K562 (cell line): ENCODE data around the gene RNF40. TPM values are rescaled to one million over a fixed set of nuclear protein-coding genes. Genes with fewer than 3 reads are reported as not detected.
A peak's percentile ranks its signal among the peaks of the same experiment; 100 is the strongest.

Source experiments
- MCM7 ChIP-seq, 2 experiments: fragments of 450-650 bp; IDR thresholded peaks; 2 replicates each; pipeline ENCODE4 v1.6.1; 2016 to 2018
- NR1H2 ChIP-seq: sonication (generic); formaldehyde crosslinking; IDR thresholded peaks from 2 replicates; pipeline ENCODE4 v1.4.0; 2020; ENCODE audit warnings: mild to moderate bottlenecking, missing genetic modification reagents
- RBBP5 ChIP-seq: fragments of 200-600 bp; sonication (generic); IDR thresholded peaks from 2 replicates; pipeline ENCODE4 v1.6.1; 2012; ENCODE audit warnings: borderline replicate concordance, mild to moderate bottlenecking, low read length, control low read depth, inconsistent platforms; ENCODE audit not compliant: insufficient read depth, poor library complexity, severe bottlenecking
- RHOXF2B ChIP-seq: fragments of 250-450 bp; sonication (Bioruptor Pico); conservative IDR thresholded peaks from 2 replicates; pipeline ENCODE4 v1.5.1; 2021
- SMARCE1 ChIP-seq: fragments of 450-650 bp; IDR thresholded peaks from 2 replicates; pipeline ENCODE4 v1.7.1; 2016; ENCODE audit warnings: mild to moderate bottlenecking
- ZNF282 ChIP-seq: sonication (generic); formaldehyde crosslinking; IDR thresholded peaks from 2 replicates; pipeline ENCODE4 v1.8.1; 2023; ENCODE audit warnings: missing genetic modification reagents
- ZNF436 ChIP-seq: fragments of 250-450, 450-650 bp; sonication (Bioruptor Pico); formaldehyde crosslinking; IDR thresholded peaks from 2 replicates; pipeline ENCODE4 v1.7.0; 2020; ENCODE audit warnings: mild to moderate bottlenecking
- ZNF592 ChIP-seq: fragments of 450-650 bp; IDR thresholded peaks from 2 replicates; pipeline ENCODE4 v1.6.1; 2017; ENCODE audit warnings: antibody characterized with exemption, mild to moderate bottlenecking
- ZSCAN32 ChIP-seq: fragments of 450-650 bp; formaldehyde crosslinking; IDR thresholded peaks from 2 replicates; pipeline ENCODE4 v1.4.0; 2020; ENCODE audit warnings: mild to moderate bottlenecking, moderate library complexity
- polyA plus RNA-seq, 8 experiments: library from polyadenylated mRNA; depleted of rRNA in 4 of 8; stranded (reverse) in 5 of 8; unstranded in 3 of 8; fragments of >200 nt; fragmentation: Nextera tagmentation in 2 of 8; fragmentation: Illumina TruSeq in 1 of 8; extraction: Ambion mirVana in 2 of 8; extraction: Trizol in 1 of 8; gene quantifications; 2 replicates each; pipeline versions ENCODE4 v1.2.1 to v1.2.3, GENCODE V29; 2011 to 2014; ENCODE audit warnings: inconsistent platforms in 1 of 8, missing spikeins in 1 of 8
- total RNA-seq, 7 experiments: library from RNA; depleted of rRNA in 6 of 7; stranded (reverse); fragments of >200 nt in 6 of 7; fragmentation: Illumina TruSeq in 2 of 7; extraction: Trizol in 2 of 7; gene quantifications; 2 replicates each; pipeline versions ENCODE4 v1.2.1 to v1.2.3, GENCODE V29; 2011 to 2021; ENCODE audit warnings: low replicate concordance in 1 of 7
- TF ChIP-seq, protein P1 (sequence below): fragments of 450-650 bp; IDR thresholded peaks from 2 replicates; pipeline ENCODE4 v1.6.1; 2016; ENCODE audit warnings: antibody characterized with exemption
- TF ChIP-seq, protein P2 (sequence below): fragments of 250-450 bp; sonication (Bioruptor Pico); IDR thresholded peaks from 2 replicates; pipeline ENCODE4 v1.8.0; 2021; ENCODE audit warnings: moderate library complexity, mild to moderate bottlenecking, inconsistent platforms
- TF ChIP-seq, protein P3 (sequence below): sonication (generic); formaldehyde crosslinking; IDR thresholded peaks from 2 replicates; pipeline ENCODE4 v1.8.1; 2023; ENCODE audit warnings: mild to moderate bottlenecking, missing genetic modification reagents
- TF ChIP-seq, protein P4 (sequence below): fragments of 250-450 bp; sonication (Bioruptor Pico); IDR thresholded peaks from 2 replicates; pipeline ENCODE4 v1.9.0; 2021; ENCODE audit warnings: mild to moderate bottlenecking
- TF ChIP-seq, protein P5 (sequence below): sonication (generic); formaldehyde crosslinking; IDR thresholded peaks from 2 replicates; pipeline ENCODE4 v1.8.1; 2022; ENCODE audit warnings: missing genetic modification reagents
- TF ChIP-seq, protein P6 (sequence below): sonication (generic); formaldehyde crosslinking; IDR thresholded peaks from 2 replicates; pipeline ENCODE4 v1.8.1; 2023; ENCODE audit warnings: mild to moderate bottlenecking, missing genetic modification reagents

The RNF40 gene
- total and polyA plus RNA-seq, 9 of the 15 experiments (the other 6 are each of a cell fraction or from before 2014, with no cell fraction given) = 6.2 to 129 (median 81.5) TPM

DNA sequence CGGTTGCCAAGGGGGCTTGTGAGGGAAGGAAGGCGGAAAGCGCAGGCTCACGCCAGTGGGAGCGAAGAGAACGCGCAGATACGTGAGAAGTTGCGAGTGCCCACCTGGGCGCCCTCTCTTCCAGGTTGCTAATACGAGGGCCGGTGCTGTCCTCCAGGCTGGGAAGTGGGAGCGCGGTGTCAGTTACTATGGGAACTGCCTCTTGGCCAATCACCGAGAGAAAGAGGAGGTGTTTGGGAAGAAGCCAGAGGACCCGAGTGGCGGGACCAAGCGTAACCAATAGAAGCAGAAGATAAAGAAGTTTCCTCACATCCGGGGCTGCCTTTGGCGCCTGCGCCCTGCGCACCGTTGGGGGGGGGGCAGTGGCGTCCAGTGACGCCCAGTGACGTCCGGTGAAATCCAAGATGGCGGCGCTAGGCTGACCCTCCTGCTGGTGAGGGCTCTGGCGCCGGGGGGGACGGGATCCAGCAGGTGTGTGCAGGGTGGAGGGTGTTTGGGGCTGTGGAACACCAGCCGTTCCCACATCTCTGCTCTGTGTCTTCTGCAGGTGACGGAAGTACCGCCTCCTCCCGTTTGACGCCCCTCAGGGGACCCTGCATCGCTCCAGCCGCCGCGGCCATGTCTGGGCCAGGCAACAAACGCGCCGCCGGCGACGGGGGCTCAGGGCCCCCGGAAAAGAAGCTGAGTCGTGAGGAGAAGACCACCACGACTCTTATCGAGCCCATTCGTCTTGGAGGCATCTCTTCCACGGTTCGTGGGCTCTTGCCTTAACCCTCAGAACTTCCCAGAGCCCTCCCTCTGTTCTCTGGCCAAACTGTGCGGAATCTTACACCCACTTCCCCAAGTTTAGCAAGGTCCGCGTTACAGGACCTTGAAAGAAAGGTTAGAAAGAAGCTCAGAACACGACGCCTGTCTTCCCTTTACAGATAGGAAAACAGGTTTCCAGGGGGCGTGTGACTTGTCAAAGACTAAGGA, at the start of gene RNF40, which contains the start of gene CFAP119 (continued):
- TF ChIP-seq NR1H2 (CRISPR knock-in tag) = no peak
- TF ChIP-seq RHOXF2B (CRISPR knock-in tag) = no peak
- TF ChIP-seq, protein P1, sequence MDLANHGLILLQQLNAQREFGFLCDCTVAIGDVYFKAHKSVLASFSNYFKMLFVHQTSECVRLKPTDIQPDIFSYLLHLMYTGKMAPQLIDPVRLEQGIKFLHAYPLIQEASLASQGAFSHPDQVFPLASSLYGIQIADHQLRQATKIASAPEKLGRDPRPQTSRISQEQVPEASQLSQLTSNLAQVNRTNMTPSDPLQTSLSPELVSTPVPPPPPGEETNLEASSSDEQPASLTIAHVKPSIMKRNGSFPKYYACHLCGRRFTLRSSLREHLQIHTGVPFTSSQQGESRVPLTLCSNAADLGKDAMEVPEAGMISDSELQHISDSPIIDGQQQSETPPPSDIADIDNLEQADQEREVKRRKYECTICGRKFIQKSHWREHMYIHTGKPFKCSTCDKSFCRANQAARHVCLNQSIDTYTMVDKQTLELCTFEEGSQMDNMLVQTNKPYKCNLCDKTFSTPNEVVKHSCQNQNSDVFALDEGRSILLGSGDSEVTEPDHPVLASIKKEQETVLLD = no peak
- TF ChIP-seq ZNF592 = no peak
- TF ChIP-seq RBBP5 = peak; percentile 80
- no peak for TF ChIP-seq ZNF436 (CRISPR knock-in tag)
- no peak for TF ChIP-seq SMARCE1
- TF ChIP-seq, protein P2, sequence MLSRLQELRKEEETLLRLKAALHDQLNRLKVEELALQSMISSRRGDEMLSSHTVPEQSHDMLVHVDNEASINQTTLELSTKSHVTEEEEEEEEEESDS = no peak
- TF ChIP-seq ZSCAN32 (CRISPR knock-in tag) = no peak
- TF ChIP-seq, protein P3, sequence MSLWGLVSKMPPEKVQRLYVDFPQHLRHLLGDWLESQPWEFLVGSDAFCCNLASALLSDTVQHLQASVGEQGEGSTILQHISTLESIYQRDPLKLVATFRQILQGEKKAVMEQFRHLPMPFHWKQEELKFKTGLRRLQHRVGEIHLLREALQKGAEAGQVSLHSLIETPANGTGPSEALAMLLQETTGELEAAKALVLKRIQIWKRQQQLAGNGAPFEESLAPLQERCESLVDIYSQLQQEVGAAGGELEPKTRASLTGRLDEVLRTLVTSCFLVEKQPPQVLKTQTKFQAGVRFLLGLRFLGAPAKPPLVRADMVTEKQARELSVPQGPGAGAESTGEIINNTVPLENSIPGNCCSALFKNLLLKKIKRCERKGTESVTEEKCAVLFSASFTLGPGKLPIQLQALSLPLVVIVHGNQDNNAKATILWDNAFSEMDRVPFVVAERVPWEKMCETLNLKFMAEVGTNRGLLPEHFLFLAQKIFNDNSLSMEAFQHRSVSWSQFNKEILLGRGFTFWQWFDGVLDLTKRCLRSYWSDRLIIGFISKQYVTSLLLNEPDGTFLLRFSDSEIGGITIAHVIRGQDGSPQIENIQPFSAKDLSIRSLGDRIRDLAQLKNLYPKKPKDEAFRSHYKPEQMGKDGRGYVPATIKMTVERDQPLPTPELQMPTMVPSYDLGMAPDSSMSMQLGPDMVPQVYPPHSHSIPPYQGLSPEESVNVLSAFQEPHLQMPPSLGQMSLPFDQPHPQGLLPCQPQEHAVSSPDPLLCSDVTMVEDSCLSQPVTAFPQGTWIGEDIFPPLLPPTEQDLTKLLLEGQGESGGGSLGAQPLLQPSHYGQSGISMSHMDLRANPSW (CRISPR knock-in tag) = no peak
- TF ChIP-seq ZNF282 (CRISPR knock-in tag) = no peak
- TF ChIP-seq, protein P4, sequence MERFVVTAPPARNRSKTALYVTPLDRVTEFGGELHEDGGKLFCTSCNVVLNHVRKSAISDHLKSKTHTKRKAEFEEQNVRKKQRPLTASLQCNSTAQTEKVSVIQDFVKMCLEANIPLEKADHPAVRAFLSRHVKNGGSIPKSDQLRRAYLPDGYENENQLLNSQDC (CRISPR knock-in tag) = no peak
- TF ChIP-seq, protein P5, sequence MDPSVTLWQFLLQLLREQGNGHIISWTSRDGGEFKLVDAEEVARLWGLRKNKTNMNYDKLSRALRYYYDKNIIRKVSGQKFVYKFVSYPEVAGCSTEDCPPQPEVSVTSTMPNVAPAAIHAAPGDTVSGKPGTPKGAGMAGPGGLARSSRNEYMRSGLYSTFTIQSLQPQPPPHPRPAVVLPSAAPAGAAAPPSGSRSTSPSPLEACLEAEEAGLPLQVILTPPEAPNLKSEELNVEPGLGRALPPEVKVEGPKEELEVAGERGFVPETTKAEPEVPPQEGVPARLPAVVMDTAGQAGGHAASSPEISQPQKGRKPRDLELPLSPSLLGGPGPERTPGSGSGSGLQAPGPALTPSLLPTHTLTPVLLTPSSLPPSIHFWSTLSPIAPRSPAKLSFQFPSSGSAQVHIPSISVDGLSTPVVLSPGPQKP (CRISPR knock-in tag) = no peak
- TF ChIP-seq, protein P6, sequence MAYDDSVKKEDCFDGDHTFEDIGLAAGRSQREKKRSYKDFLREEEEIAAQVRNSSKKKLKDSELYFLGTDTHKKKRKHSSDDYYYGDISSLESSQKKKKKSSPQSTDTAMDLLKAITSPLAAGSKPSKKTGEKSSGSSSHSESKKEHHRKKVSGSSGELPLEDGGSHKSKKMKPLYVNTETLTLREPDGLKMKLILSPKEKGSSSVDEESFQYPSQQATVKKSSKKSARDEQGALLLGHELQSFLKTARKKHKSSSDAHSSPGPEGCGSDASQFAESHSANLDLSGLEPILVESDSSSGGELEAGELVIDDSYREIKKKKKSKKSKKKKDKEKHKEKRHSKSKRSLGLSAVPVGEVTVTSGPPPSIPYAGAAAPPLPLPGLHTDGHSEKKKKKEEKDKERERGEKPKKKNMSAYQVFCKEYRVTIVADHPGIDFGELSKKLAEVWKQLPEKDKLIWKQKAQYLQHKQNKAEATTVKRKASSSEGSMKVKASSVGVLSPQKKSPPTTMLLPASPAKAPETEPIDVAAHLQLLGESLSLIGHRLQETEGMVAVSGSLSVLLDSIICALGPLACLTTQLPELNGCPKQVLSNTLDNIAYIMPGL = no peak
- no peak for TF ChIP-seq MCM7 (IDR thresholded peaks at IDR 0.05)
